GM12874 (cell line): ENCODE results near the gene TMEM255B.

Experiments used
- CTCF ChIP-seq: IDR thresholded peaks from 2 replicates; pipeline ENCODE4 v1.5.1; 2011; ENCODE audit warnings: low read depth, mild to moderate bottlenecking, control low read depth, low read length, moderate library complexity; ENCODE audit not compliant: insufficient read depth

Gene TMEM255B

GRCh38 chr13:113728571-113729054 is 30.4 kb upstream of the TMEM255B start:
- no peak for TF ChIP-seq CTCF

- TF ChIP-seq CTCF = no peak
Measured at GRCh38 chr13:113729187-113730019, 29.6 kb upstream of the TMEM255B start.

GRCh38 chr13:113730258-113730691 is 28.8 kb upstream of the TMEM255B start:
- no peak for TF ChIP-seq CTCF

- no peak for TF ChIP-seq CTCF
Measured at GRCh38 chr13:113730831-113731191, 28.2 kb upstream of the TMEM255B start.

GRCh38 chr13:113731192-113732175 is 27.5 kb upstream of the TMEM255B start:
- TF ChIP-seq CTCF = no peak

- TF ChIP-seq CTCF = no peak
Measured at GRCh38 chr13:113732176-113732960, 26.7 kb upstream of the TMEM255B start.
